ENCODE results near the gene SUSD1. TPM values are rescaled to one million over a fixed set of nuclear protein-coding genes. Genes with fewer than 3 reads are reported as not detected.

The SUSD1 gene
- polyA plus RNA-seq, 1 experiment: 17.5 TPM

GRCh38 chr9:112112941-112113681 is 62.0 kb downstream of the SUSD1 start:
- Histone ChIP-seq H3K36me3 (ENCODE audit: control insufficient read depth, insufficient read depth, low read length) (no peaks in the 10 kb centered on the region; the same call in 1 of the 2 replicates), H3K27me3 (ENCODE audit: control insufficient read depth, insufficient read depth, low read length) (no peaks in the 10 kb centered on the region), H3K4me3 (ENCODE audit: low read depth, low read length) (no peak overlapping the region)
- peak; percentile 26 for TF ChIP-seq CTCF (IDR thresholded peaks at IDR 0.05; ENCODE audit: insufficient read depth, low read depth, low read length)
- ChIA-PET POLR2A (interaction anchor here (0.6 kb wide), 1 partner anchor 215 kb away, joined by 6 read pairs; no protein-coding TSS in a partner anchor), CTCF (interaction anchor here (0.6 to 4.2 kb wide), 14 partner anchors 10 to 1695 kb away, joined by 3 to 30 read pairs (median 3); no protein-coding TSS in a partner anchor)
- DNase-seq (ENCODE audit: low read depth): no peak

- Histone ChIP-seq H3K4me3 (ENCODE audit: low read depth, low read length) (no peak overlapping the region), H3K36me3 (ENCODE audit: control insufficient read depth, insufficient read depth, low read length) (no peaks in the 10 kb centered on the region; the same call in 1 of the 2 replicates), H3K27me3 (ENCODE audit: control insufficient read depth, insufficient read depth, low read length) (no peaks in the 10 kb centered on the region)
- CTCF ChIA-PET: interaction anchor here (0.6 to 4.2 kb wide), 9 partner anchors 10 to 330 kb away, joined by 3 to 30 read pairs (median 3); no protein-coding TSS in a partner anchor
- DNase-seq (ENCODE audit: low read depth): peak; percentile 41
- no peak for TF ChIP-seq CTCF (IDR thresholded peaks at IDR 0.05; ENCODE audit: insufficient read depth, low read depth, low read length)
- POLR2A ChIA-PET: interaction anchor here (0.6 kb wide), 1 partner anchor 214 kb away, joined by 6 read pairs; no protein-coding TSS in a partner anchor
Measured at GRCh38 chr9:112112519-112112918, 62.6 kb downstream of the SUSD1 start.

- POLR2A ChIA-PET: no interaction called here
- no peak for DNase-seq (ENCODE audit: low read depth)
- CTCF ChIA-PET: interaction anchor here (0.6 to 4.7 kb wide), 3 partner anchors 9 to 248 kb away, joined by 3 to 23 read pairs (median 4); no protein-coding TSS in a partner anchor
Measured at GRCh38 chr9:112111461-112111860, 63.6 kb downstream of the SUSD1 start.

GRCh38 chr9:112110777-112111113 is 64.4 kb downstream of the SUSD1 start:
- no peak for DNase-seq (ENCODE audit: low read depth)
- no peak overlapping the region for H3K4me3 ChIP-seq (ENCODE audit: low read depth, low read length)
- POLR2A ChIA-PET: no interaction called here
- CTCF ChIA-PET: interaction anchor here (0.6 to 4.7 kb wide), 3 partner anchors 9 to 13 kb away, joined by 3 to 23 read pairs (median 3); no protein-coding TSS in a partner anchor
- H3K36me3 ChIP-seq (ENCODE audit: control insufficient read depth, insufficient read depth, low read length): no peaks in the 10 kb centered on the region
- H3K27me3 ChIP-seq (ENCODE audit: control insufficient read depth, insufficient read depth, low read length): no peaks in the 10 kb centered on the region
- no peak for TF ChIP-seq CTCF (IDR thresholded peaks at IDR 0.05; ENCODE audit: insufficient read depth, low read depth, low read length)

More at GRCh38 chr9:112111461-112111860, 63.6 kb downstream of the SUSD1 start:
- H3K36me3 ChIP-seq (ENCODE audit: control insufficient read depth, insufficient read depth, low read length): no peaks in the 10 kb centered on the region; the same call in 1 of the 2 replicates
- no peak overlapping the region for H3K4me3 ChIP-seq (ENCODE audit: low read depth, low read length)
- no peaks in the 10 kb centered on the region for H3K27me3 ChIP-seq (ENCODE audit: control insufficient read depth, insufficient read depth, low read length)
- TF ChIP-seq CTCF (IDR thresholded peaks at IDR 0.05; ENCODE audit: insufficient read depth, low read depth, low read length): no peak

GRCh38 chr9:112110094-112110776 is 64.9 kb downstream of the SUSD1 start:
- no peaks in the 10 kb centered on the region for H3K36me3 ChIP-seq (ENCODE audit: control insufficient read depth, insufficient read depth, low read length)
- H3K27me3 ChIP-seq (ENCODE audit: control insufficient read depth, insufficient read depth, low read length): no peaks in the 10 kb centered on the region
- H3K4me3 ChIP-seq (ENCODE audit: low read depth, low read length): no peak overlapping the region
- TF ChIP-seq CTCF (IDR thresholded peaks at IDR 0.05; ENCODE audit: insufficient read depth, low read depth, low read length): no peak
- DNase-seq (ENCODE audit: low read depth): no peak
- CTCF ChIA-PET: interaction anchor here (0.8 to 4.7 kb wide), 2 partner anchors 9 to 12 kb away, joined by 3 to 23 read pairs; no protein-coding TSS in a partner anchor
- POLR2A ChIA-PET: no interaction called here

Measured in BJ (cell line).